GM19043 (cell line): ENCODE results near the gene DLG2.

Experiments used
- ATAC-seq: cut with Tn5 transposase; IDR thresholded peaks from one replicate; pipeline ENCODE4 v1.9.1; 2021; ENCODE audit warnings: low read depth; ENCODE audit not compliant: unreplicated experiment

DLG2 gene

DNA sequence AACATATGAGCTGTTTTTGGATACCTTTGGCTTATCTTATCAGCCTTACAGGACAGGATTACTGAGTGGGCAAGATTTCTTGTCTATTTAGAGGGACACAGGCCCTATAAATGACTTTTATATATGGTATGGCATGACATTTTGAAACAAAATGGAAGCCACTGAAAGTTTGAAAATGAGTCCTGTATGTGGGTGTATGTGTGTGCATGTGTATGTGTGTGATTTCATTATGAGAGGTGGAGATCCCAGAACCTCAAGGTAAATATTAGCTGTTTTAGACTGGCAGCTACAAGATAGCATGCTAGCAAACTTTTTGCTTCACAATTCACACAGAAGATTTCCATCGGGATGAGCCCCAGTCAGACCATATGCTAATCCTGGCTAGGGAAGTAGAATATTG, 1370.5 kb downstream of the DLG2 start:
- no peak for ATAC-seq

DNA sequence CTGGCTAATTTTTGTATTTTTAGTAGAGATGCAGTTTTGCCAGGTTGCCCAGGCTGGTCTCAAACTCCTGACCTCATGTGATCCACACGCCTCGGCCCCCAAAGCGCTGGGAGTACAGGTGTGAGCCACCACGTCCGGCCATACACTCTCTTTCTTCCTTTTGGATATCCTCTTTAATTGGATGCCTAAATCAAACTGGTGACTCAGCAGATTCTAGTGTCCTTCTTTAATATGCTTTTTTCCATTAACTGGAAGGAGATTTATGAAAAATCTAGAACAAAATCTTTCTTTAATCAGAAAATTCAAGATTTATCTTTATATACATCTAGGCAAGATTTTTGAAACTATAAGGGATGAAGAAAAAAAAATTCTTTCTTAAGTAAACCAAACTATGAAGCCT, 1371.7 kb downstream of the DLG2 start:
- no peak for ATAC-seq

DNA sequence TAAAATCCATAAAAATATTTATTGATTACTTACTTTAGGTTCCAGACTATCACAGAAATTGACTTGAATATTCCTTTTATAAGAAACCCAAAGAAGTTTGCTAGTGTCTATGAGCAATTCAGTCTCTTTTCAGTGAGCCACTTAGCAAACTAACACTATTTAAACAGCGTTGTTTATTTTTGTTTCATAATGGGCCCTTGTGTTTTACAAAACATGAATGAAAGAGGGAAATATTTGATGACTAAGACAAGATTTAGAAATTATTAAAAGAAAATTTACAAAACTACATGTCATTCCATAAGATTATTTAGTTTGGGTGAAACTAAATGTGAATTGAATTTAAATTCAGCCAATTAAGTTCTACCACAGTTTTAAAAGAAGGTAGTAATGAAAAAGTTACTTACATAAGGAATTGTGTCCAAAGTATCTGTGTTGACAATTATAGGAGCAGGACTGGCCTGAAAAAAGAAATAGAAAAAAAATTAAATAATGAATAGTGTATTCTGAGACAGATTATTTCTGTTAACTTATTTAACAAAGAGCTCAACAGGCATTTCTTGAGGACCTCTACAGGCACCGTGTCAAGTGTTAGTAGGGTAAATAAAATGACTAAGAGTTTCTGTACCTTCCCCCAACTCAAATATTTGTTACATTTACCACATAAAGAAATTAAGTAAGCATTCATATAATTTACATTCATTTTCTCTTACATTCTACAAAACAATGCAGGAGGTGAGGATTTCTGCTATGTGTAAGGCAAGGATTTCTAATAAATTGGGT, 1376.1 kb downstream of the DLG2 start:
- ATAC-seq: no peak

DNA sequence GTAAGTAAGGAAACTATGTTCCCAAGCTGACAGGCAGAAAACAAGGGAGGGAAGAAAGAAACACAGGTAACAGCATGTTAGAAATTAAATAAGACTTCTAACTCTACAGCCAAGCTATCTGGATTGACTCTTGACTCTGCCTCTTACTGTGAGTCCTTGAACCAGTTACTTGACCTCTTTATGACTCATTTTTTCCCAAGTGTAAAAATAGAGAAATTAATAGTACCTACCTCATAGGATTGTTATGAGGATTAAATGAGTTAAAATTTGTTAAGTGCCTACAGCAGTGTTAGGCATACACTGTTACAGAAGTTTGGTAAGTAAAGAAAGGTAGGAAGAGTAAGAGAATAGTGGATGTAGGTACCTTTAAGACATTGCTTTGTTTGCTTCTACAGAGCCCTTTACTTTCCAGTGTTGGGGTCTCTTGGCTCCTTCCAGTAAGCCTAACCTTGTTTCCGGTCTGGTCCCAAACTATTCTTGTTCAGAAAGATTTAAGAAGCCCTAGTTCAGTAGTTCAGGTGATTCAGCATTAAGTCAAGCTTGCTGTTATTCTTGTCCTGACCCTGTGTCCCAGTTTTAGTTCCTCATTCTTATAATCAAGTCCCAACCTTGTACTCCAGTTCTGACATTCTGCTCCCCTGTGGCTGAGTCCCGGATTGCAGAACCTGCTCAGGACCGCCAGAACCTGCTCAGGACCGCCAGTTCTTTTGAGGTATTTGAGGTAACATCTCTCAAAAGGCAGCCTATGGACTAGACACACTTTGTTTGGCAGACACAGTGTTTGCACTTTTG, 1377.6 kb downstream of the DLG2 start:
- peak; percentile 73 for ATAC-seq

DNA sequence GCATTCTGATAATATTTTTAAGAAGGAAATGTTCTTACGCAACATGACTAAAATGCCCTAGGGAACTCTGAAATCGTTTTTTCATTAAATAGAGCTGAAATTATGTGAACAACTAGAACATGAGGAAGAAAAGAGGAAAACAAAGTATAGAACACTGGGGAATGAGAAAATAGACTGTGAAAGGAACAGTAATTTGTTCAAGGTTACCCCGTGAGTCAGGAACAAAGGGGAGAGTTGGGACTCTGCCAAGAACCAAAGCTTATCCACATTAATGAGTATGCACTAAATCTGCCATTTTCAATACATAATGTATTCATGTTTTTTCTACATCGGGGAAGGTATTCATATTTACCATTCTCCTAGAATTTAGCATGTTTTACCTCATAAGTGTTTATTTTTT, 1379.2 kb downstream of the DLG2 start:
- no peak for ATAC-seq

DNA sequence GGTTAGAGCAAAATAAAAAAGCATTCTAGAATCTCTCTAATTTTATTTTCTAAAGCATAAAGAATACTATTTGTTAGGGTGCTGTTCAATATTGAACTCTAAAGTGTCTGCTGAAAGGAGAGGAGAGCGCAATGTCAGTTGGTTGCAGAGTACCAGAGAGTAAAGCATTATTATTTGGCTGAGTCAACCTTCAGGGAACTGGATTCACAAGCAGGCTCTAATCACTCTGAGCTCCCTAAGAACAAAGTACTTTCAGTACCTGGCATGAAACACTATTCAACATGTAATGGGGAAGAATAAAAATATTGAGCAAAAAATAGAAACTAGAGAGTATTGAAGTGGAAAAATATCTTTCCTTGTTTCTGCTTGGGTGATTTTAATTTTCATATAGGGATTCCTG, 1380.0 kb downstream of the DLG2 start:
- ATAC-seq: no peak

DNA sequence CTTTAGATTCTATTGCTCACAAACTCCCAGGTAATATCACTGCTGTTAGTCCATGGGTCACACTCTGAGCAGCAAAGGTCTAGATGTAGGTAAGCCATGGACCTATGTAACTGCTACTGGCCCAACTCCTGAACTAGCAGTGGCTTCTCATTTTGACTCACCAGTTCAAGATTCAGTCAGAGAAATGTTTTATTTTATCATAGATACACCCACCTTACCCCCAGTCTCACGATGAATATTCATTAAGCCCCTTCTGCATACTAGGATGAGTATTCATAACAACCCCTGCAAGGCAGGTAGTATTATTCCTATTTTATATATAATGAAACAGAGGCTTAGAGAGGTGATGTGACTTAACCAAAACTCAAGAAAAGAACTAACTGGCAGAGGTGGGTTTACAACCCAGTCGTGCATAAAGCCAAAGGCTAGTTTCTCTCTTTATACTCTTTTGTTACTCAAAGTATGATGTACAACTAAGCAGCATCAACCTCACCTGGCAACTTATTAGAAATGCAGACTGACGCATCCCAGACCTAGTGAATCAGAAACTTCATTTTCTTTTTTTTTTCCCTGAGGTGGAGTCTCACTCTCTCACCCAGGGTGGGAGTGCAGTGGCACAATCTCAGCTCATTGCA, 1383.4 kb downstream of the DLG2 start:
- ATAC-seq: no peak

DNA sequence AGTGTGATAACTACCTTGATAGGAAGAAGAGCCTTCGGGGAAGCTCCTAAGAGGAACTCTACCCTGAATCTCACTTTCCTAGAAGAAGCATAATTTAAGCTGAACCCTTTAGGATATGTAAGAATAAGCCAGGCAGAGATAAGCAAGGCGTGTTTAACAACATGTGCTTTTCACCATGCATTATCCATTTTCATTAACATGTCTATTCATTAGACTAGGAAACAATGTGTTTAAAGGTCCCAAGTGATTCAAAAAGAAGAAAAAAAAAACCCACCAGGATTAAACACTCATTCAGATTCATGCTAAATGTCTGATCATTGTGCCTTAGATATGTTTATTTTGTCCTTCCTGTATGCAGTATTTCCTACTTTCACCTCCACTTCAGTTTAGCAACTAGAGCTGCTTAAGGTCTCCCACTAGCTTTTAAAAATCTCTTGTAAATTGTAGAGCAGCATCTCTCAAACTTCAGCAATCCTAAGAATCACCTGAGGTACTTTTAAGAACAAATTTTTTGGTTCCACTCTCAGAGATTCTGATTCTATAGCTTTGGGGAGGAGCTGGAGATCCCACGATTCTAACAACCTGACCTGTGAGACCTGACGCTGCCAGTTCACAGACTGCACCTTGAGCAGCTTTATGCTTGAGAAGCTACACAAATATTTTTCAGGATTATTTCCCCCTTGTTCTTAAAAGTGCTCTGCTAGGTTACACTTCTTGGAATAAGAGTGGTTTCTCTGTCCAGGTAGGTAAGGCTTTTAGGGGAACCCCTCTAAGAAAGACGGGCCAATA, 1385.6 kb downstream of the DLG2 start:
- ATAC-seq: no peak

DNA sequence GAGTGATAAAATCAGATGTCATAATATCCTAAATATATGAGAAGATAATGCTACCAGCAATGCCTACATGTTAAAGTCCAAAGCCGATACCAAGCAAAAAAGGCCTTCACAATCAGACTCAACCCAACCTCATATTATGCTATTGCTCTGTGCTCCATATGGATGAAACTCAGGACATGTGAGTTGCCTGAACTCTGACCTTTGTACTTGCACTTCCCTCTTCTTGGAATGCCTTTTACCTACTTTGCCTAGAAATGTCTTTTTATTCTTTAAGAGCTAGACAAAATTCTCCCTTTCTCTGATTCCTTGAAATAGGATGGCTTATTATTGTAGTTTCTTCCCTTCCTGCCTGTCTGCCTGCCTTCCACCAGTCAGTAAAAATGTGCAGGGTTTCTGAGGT, 1386.3 kb downstream of the DLG2 start:
- no peak for ATAC-seq

DNA sequence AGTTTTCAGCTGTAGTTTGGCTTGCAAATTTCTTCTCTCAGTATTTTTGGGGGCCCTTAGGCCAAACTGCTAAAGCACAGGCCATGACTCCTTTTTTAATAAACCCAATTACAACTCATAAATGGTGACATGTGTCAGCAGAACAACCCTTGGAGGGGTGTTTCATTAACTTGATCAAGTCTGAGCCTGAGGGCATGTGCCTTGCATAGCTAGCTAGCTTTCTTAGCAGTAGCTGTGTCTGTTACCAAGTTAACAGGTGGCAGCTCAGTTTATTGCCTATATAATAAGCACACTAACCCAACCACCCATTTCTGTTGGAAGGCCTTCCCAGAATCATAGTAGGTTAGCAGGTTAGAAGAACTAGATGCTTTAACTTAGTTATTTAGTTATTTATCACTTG, 1390.7 kb downstream of the DLG2 start:
- ATAC-seq: no peak

DNA sequence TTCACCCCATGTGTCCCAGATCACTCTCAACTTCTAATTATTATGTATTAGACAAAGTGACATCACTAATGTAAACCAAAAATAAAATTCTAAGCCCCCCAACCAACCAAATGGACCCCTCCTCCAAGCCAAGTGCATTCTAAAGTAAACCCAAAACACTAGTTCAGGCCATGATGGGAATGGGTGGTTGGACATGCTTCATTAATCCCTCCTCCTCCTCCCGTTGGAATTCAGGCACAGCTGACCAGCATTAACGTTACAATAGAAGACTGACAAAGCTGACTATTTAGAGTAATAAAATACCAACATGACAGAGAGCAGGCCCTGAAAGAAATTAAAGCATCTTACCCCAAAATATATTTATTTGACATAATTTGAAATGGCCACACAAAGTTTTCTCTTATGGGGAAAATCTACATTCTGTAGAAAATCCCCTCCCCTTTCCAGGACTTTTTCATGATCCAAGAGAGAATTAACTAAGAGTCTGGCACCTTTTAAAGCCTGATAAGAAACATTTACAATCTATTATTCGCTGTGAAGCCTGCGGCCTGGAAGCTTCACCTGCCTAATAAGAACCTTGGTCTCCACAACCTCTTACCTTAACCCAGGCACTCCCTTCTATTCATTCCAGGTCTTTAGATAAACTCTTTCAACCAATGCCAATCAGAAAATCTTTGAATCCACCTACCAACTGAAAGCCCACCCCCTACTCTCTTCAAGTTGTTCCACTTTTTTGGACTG, 1392.5 kb downstream of the DLG2 start:
- no peak for ATAC-seq

DNA sequence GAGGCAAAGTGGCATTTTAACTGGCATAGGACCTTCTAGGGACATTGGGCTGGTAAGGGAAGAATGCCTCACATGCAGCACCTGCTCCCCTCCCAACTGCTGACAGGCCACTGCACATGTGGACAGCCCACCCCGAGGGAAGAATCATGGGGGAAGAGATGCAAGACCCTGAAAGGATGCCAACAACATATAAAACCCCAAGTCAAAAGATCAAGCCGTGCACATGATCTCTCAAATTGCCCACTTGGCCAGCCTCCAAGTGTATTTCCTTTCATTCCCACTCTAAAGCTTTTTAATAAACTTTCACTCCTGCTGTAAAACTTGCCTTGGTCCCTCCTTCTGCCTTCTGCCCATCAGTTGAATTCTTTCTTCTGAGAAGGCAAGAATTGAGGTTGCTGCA, 1393.1 kb downstream of the DLG2 start:
- ATAC-seq: no peak

DNA sequence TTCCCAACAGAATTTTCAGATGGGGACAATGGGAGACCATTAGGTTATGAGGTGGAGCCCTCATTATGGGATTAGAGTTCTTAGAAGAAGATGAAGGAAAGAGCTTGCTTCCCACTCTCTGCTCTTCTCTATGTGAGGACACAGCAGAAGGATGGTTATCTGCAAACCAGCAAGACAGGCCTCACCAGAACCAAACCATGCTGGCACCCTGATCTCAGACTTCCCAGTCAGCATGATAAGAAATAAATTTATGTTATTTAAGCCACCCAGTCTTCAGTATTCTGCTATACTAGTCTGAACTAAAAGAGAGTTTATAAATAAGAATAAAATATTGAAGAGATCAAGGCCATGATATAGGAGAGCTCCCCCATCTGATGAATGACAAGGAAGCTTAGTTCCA, 1394.6 kb downstream of the DLG2 start:
- ATAC-seq: no peak

DNA sequence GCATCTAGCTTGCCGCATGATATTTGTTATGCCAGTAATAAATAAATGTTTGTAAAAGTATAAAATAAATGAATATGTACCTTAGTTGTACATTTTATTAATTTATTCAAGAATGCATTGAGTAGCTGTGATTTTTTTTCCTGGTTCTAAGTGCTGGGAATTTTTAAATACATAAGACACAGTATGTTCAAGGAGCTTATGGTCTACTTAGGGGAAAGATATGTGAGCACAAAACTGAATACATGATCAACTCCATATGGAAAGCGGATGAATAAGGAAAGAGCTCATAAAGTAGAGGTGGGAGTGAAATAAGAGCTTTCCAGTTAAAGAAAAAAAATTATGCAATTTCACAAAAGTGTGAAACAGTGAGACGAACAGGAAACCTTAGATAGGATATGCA, 1396.7 kb downstream of the DLG2 start:
- ATAC-seq: no peak

DNA sequence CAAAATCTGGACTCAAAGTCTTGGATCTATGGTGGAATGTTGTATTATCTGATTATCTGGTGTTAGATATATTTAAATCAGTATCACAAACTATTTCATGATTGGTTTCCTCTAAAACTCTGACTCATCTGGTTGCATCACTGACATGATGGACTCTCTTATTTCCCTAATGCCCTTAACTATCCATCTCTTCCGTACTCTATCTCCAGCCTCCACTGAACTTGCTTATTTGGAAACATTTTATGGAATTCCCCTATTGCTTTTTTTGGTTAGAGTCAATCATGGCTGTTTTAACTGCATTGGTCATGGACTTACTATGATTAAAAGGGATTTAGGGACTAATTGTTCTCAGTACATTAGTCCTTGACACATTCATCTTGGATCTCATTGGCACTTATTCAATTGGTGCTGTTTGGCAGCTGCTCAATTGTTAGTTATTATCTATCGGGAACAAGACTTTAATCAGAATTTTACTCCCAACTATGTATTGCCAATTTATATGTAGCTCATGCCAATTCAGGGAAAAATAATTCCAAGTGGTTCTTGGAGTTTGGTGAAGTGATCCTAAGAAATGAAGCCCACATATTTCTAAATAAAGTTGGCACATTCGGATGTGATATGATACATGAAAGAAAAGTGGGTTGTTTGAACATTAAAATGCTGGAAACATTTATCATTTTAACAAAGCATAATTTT, 1399.0 kb downstream of the DLG2 start:
- no peak for ATAC-seq

DNA sequence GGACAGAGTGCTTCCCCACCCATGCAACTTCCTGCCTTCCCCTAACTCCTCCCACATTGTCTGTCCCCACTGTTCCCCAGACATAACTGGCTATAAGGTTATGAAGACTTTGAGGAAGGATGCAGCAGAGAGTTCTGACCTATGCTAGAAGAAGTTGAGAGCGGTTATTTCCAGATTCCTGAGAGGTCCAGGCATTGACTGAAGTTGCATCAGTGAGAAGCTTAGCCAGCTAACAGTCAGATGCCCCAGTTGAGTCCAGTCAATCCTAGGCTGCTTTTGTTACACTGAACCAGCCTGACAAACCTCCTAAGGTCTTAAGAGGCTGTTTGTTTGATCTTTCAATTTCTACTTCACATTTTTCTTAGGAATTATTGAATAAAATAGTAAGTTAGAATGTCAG, 1403.1 kb downstream of the DLG2 start:
- ATAC-seq: no peak

DNA sequence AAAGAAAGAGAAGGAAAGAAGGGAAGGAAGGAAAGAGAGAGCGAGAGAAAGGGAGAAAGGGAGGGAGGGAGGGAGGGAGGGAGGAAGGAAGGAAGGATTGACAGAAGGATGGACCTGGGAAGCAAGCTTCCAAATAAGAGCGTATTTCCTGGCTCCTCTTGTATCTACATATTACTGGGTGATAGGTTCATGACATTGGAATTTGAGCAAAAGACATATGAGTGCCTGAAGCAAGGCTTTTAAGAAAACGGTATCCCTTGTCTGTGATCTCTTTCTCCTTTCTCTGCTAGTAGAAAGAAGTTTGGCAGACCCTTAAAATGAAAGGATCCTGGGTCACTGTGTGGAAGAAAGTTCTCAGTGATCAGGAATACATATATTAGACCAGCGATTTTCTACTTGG, 1408.8 kb downstream of the DLG2 start:
- no peak for ATAC-seq

DNA sequence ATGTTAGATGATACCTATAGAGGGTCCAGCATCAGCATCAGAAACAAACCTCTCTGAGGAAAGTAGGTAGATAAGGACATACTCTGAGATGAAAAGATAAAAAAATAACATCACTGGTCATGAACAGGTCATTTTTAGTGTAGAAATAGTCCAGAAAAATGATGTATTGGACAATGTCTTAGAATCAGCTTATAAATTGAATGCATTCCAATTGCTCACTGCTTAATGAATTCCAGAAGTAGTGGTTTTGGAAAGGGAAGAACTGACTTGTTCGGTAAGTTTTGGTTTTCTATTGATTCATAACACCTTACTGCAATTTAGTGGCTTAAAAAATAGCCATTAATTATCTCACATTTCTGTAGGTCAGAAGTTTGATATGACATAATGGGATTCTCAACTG, 1411.5 kb downstream of the DLG2 start:
- no peak for ATAC-seq

DNA sequence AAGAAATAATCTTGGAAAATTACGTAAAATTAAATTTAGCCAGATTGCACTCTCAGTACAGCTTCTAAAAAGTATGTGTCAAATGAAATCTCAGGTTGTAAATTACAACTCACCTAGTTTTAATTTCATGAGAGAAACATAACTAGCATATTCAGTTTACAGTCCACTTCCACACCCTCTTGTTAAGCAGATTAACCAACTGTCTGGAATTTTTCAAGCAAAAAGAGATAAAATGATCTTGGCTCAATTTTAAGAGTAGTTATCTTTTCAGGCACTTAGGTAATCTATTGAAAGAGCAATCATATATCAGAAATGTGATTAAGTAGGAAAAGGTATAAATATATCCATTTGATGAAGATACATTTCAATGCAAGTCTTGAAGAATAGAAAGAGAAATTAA, 1412.6 kb downstream of the DLG2 start:
- ATAC-seq: no peak
